ENCODE measurements around the gene ACSBG1. TPM values are rescaled to one million over a fixed set of nuclear protein-coding genes. Genes with fewer than 3 reads are reported as not detected.

The ACSBG1 gene
- total RNA-seq, 1 donor from 2014 or later, result 1.8 TPM

- Histone ChIP-seq H3K36me3 (no peaks in the 10 kb centered on the region), H3K4me1 (no peaks in the 10 kb centered on the region), H3K4me3 (no peak overlapping the region), H3K27me3 (ENCODE audit: low read depth) (peaks cover 6% of the 10 kb centered on the region), H3K9me3 (no peaks in the 10 kb centered on the region), H3K27ac (no peak overlapping the region)
- intact Hi-C loops (cut with DNase I), result no loop called here
- no peak for TF ChIP-seq CTCF (IDR thresholded peaks at IDR 0.05)
- ATAC-seq (no peak), DNase-seq (no peak)
These were observed 22.4 kb downstream of the ACSBG1 start for GRCh38 chr15:78212008-78212407.

- ATAC-seq (no peak), DNase-seq (no peak)
- Histone ChIP-seq H3K9me3 (no peaks in the 10 kb centered on the region), H3K27ac (no peak overlapping the region), H3K36me3 (no peaks in the 10 kb centered on the region), H3K27me3 (ENCODE audit: low read depth) (peaks cover 6% of the 10 kb centered on the region), H3K4me3 (no peak overlapping the region), H3K4me1 (no peaks in the 10 kb centered on the region)
- intact Hi-C loops (cut with DNase I), result no loop called here
- TF ChIP-seq CTCF (IDR thresholded peaks at IDR 0.05), result no peak
These were observed 23.0 kb downstream of the ACSBG1 start for GRCh38 chr15:78211189-78211921.

- Histone ChIP-seq H3K4me1 (no peaks in the 10 kb centered on the region), H3K4me3 (no peak overlapping the region), H3K27me3 (ENCODE audit: low read depth) (peaks cover 6% of the 10 kb centered on the region), H3K9me3 (no peaks in the 10 kb centered on the region), H3K27ac (no peak overlapping the region), H3K36me3 (no peaks in the 10 kb centered on the region)
- TF ChIP-seq CTCF (IDR thresholded peaks at IDR 0.05), result no peak
- intact Hi-C loops (cut with DNase I), result no loop called here
- ATAC-seq, result no peak
- DNase-seq, result no peak
These were observed 24.0 kb downstream of the ACSBG1 start for GRCh38 chr15:78210349-78210717.

GRCh38 chr15:78209646-78210348, 24.6 kb downstream of the ACSBG1 start:
- intact Hi-C loops (cut with DNase I), result no loop called here

More at GRCh38 chr15:78209646-78210348, 24.6 kb downstream of the ACSBG1 start:
- Histone ChIP-seq H3K27me3 (ENCODE audit: low read depth) (peaks cover 6% of the 10 kb centered on the region), H3K4me1 (no peaks in the 10 kb centered on the region), H3K36me3 (no peaks in the 10 kb centered on the region), H3K27ac (no peak overlapping the region), H3K9me3 (no peaks in the 10 kb centered on the region), H3K4me3 (no peak overlapping the region)
- ATAC-seq (no peak), DNase-seq (peak; percentile 66)
- no peak for TF ChIP-seq CTCF (IDR thresholded peaks at IDR 0.05)
